ENCODE data around the gene PRDM1. TPM values are rescaled to one million over a fixed set of nuclear protein-coding genes. Genes with fewer than 3 reads are reported as not detected.

The PRDM1 gene
- total and polyA plus RNA-seq, 7 donors, result 0.33 to 2.0 (median 1.3) TPM

GRCh38 chr6:106120006-106120405 is 33.9 kb downstream of the PRDM1 start:
- WGBS, 3 donors, result 93 to 96% (median 95%) methylated on average over 2 of the region's 2 CpGs
- ATAC-seq, result no peak
- TF ChIP-seq, protein P1, sequence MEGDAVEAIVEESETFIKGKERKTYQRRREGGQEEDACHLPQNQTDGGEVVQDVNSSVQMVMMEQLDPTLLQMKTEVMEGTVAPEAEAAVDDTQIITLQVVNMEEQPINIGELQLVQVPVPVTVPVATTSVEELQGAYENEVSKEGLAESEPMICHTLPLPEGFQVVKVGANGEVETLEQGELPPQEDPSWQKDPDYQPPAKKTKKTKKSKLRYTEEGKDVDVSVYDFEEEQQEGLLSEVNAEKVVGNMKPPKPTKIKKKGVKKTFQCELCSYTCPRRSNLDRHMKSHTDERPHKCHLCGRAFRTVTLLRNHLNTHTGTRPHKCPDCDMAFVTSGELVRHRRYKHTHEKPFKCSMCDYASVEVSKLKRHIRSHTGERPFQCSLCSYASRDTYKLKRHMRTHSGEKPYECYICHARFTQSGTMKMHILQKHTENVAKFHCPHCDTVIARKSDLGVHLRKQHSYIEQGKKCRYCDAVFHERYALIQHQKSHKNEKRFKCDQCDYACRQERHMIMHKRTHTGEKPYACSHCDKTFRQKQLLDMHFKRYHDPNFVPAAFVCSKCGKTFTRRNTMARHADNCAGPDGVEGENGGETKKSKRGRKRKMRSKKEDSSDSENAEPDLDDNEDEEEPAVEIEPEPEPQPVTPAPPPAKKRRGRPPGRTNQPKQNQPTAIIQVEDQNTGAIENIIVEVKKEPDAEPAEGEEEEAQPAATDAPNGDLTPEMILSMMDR (IDR thresholded peaks at IDR 0.05), result no peak
- no peak overlapping the region for H3K27ac ChIP-seq
- no peaks in the 10 kb centered on the region for H3K27me3 ChIP-seq (ENCODE audit: insufficient read depth in 3 of 3, low read length in 2 of 3)
- H3K9me3 ChIP-seq, result no peaks in the 10 kb centered on the region
- no peak overlapping the region for H3K4me3 ChIP-seq
- DNase-seq, result no peak
- intact Hi-C loops (cut with DNase I), result no loop called here
- no peaks in the 10 kb centered on the region for H3K4me1 ChIP-seq
- H3K36me3 ChIP-seq (ENCODE audit: insufficient read depth in 1 of 2, low read depth in 1 of 2), result no peaks in the 10 kb centered on the region

DNA sequence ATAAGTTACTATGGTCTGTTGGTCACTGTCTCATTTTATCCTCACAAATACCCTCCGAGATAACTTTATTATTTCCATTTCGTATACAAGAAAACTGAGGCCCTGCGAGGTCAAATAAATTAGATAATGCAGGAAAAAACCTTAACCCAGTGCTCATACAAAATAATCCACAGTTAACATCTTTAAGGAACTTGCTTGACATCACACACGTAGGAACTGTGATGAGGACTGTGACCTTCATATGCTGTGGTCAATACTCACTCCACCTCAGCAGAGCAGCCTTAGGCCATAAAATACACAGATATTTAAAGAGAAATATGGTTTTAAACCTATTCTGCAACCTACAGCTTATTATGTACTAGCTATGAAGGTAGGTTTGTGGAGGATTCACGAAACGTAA is 34.3 kb downstream of the PRDM1 start:
- no peaks in the 10 kb centered on the region for H3K27me3 ChIP-seq (ENCODE audit: insufficient read depth in 3 of 3, low read length in 2 of 3)
- no peak for ATAC-seq

GRCh38 chr6:106122306-106122918 is 36.3 kb downstream of the PRDM1 start:
- TF ChIP-seq, protein P1 (IDR thresholded peaks at IDR 0.05), result no peak
- Histone ChIP-seq H3K9me3 (no peaks in the 10 kb centered on the region), H3K4me3 (no peak overlapping the region), H3K27me3 (ENCODE audit: insufficient read depth in 3 of 3, low read length in 2 of 3) (no peaks in the 10 kb centered on the region), H3K4me1 (no peaks in the 10 kb centered on the region), H3K27ac (no peak overlapping the region), H3K36me3 (ENCODE audit: insufficient read depth in 1 of 2, low read depth in 1 of 2) (no peaks in the 10 kb centered on the region)
- 68 to 71% (median 69%) methylated on average over 6 of the region's 6 CpGs for WGBS, 3 donors
- intact Hi-C loops (cut with DNase I), result no loop called here
- DNase-seq (no peak), ATAC-seq (no peak)

More for the DNA sequence above, 34.3 kb downstream of the PRDM1 start:
- no peak for DNase-seq
- no peaks in the 10 kb centered on the region for H3K9me3 ChIP-seq
- whole genome bisulfite sequencing, 3 donors, result 93 to 95% (median 94%) methylated on average over 6 of the region's 6 CpGs
- H3K27ac ChIP-seq, result no peak overlapping the region
- TF ChIP-seq, protein P1 (IDR thresholded peaks at IDR 0.05), result no peak
- H3K36me3 ChIP-seq (ENCODE audit: insufficient read depth in 1 of 2, low read depth in 1 of 2), result no peaks in the 10 kb centered on the region
- H3K4me1 ChIP-seq, result no peaks in the 10 kb centered on the region
- intact Hi-C loops (cut with DNase I), result no loop called here
- no peak overlapping the region for H3K4me3 ChIP-seq

GRCh38 chr6:106122938-106123656 is 37.0 kb downstream of the PRDM1 start:
- no peak for ATAC-seq
- no peak overlapping the region for H3K4me3 ChIP-seq
- WGBS, 3 donors, result 83 to 86% (median 85%) methylated on average over 6 of the region's 6 CpGs

More at GRCh38 chr6:106122938-106123656, 37.0 kb downstream of the PRDM1 start:
- no peaks in the 10 kb centered on the region for H3K4me1 ChIP-seq
- TF ChIP-seq, protein P1 (IDR thresholded peaks at IDR 0.05), result no peak
- no peak for DNase-seq
- H3K36me3 ChIP-seq (ENCODE audit: insufficient read depth in 1 of 2, low read depth in 1 of 2), result no peaks in the 10 kb centered on the region
- H3K9me3 ChIP-seq, result no peaks in the 10 kb centered on the region
- no peaks in the 10 kb centered on the region for H3K27me3 ChIP-seq (ENCODE audit: insufficient read depth in 3 of 3, low read length in 2 of 3)
- intact Hi-C loops (cut with DNase I), result no loop called here
- H3K27ac ChIP-seq, result no peak overlapping the region
